Myocyte (in vitro differentiated cells): ENCODE measurements around the gene UGT1A7. TPM values are rescaled to one million over a fixed set of nuclear protein-coding genes. Genes with fewer than 3 reads are reported as not detected.
"Not testable (repeated sequence)": the region's sequence is repeated elsewhere in the genome, so short reads cannot be mapped to it uniquely, and the experiment has no call there.

Source experiments
- DNase-seq: peaks from one replicate; pipeline ENCODE4 v3.0.0-alpha.2; 2012; ENCODE audit warnings: low read depth
- total RNA-seq: library from RNA; depleted of rRNA; stranded (reverse); fragments of >200 nt; gene quantifications from 2 replicates; pipeline ENCODE4 v1.2.3, GENCODE V29; 2014

UGT1A7 gene
- total RNA-seq, 1 donor from 2014 or later = not detected

DNA sequence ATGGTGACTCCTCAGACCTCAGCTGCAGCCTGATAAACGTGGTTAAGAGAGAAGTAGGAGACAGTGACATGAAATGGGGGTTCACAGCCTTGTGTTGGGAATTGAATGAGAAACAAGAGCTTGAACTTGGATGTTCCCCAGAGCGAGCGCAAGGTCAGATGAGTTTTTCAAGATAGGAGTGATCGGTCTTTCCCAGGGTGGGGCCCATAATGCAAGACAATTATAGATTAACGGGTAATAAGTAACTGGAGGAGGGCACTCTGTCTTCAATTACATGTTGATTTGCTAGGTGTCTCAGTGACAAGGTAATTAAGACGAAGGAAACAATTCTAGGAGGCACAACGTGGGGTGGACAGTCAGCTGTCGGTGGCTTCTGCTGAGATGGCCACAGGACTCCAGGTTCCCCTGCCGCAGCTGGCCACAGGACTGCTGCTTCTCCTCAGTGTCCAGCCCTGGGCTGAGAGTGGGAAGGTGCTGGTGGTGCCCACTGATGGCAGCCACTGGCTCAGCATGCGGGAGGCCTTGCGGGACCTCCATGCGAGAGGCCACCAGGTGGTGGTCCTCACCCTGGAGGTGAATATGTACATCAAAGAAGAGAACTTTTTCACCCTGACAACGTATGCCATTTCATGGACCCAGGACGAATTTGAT, 31.0 kb downstream of the UGT1A7 start, which contains the start of gene UGT1A5:
TSS of gene UGT1A5 (plus strand) at position 297 of the 651 bp plus-strand sequence. CDS start at position 382, 85 bp downstream.
- no peak for DNase-seq

DNA sequence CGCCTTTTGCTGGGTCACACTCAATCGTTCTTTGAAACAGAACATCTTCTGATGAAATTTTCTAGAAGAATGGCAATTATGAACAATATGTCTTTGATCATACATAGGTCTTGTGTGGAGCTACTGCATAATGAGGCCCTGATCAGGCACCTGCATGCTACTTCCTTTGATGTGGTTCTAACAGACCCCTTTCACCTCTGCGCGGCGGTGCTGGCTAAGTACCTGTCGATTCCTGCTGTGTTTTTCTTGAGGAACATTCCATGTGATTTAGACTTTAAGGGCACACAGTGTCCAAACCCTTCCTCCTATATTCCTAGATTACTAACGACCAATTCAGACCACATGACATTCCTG, 31.5 kb downstream of the UGT1A7 start:
- no peak for DNase-seq

DNA sequence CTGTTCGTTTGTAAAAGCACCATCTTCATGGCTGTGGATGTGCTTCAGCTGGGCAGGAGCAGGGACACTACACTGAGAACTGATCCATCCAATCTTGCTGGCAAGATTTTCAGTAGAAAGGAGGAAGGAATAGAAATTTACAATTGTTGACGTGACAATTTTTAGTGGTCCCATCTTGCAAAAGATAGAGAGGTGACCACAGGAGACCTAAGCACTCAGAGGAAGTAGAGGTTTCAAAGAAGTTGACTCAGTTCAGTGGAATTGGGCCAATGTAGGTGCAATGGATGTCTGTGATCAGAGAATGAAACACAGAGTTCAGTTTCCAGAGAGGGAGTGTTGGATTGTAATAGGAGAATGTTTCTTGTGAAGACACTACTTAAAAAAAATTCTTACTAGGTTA, 32.4 kb downstream of the UGT1A7 start:
- DNase-seq = no peak

DNA sequence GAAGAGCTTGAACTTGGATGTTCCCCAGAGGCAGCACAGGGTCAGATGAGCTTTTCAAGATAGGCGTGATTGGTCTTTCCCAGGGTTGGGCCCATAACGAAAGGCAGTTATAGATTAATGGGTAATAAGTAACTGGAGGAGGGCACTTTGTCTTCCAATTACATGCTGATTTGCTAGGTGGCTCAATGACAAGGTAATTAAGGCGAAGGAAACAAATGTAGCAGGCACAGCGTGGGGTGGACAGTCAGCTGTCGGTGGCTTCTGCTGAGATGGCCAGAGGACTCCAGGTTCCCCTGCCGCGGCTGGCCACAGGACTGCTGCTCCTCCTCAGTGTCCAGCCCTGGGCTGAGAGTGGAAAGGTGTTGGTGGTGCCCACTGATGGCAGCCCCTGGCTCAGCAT, 36.9 kb downstream of the UGT1A7 start, which contains the start of gene UGT1A4:
TSS of gene UGT1A4 (plus strand) at position 185 of the 400 bp plus-strand sequence. CDS start at position 270, 85 bp downstream.
- DNase-seq = no peak

DNA sequence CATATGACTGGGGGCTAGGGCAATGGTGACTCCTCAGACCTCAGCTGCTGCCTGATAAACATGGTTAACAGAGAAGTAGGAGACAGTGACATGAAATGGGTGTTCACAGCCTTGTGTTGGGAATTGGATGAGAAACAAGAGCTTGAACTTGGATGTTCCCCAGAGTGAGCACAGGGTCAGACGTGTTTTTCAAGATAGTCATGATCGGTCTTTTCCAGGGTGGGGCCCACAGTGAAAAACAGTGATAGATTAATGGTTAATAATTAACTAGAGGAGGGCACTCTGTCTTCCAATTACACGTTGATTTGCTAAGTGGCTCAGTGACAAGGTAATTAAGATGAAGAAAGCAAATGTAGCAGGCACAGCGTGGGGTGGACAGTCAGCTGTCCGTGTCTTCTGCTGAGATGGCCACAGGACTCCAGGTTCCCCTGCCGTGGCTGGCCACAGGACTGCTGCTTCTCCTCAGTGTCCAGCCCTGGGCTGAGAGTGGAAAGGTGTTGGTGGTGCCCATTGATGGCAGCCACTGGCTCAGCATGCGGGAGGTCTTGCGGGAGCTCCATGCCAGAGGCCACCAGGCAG, 47.1 kb downstream of the UGT1A7 start, which contains the start of gene UGT1A3:
TSS of gene UGT1A3 (plus strand) at position 320 of the 579 bp plus-strand sequence. CDS start at position 405, 85 bp downstream.
- no peak for DNase-seq

DNA sequence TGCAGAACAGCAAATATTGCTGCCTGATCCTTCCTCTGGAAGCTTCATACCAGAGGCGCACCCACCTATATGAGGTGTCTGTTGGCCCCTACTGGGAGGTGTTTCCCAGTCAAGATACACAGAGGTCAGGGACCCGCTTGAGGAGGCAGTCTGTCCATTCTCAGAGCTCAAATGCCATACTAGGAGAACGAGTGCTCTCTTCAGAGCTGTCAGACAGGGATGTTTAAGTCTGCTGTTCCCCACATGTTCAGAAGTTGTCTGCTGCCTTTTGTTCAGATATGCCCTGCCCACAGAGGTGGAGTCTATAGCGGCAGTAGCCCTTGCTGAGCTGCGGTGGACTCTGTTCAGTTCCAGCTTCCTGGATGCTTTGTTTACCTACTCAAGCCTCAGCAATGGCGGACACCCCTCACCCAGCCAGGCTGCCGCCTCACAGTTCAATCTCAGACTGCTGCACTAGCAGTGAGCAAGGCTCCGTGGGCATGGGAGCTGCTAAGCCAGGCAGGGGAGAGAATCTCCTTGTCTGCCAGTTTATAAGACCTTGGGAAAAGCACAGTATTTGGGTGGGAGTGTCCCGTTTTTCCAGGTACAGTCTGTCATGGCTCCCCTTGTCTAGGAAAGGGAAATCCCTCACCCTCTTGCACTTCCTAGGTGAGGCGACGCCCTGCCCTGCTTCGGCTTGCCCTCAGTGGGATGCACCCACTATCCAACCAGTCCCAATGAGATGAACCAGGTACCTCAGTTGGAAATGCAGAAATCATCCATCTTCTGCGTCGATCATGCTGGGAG, 55.4 kb downstream of the UGT1A7 start:
- not testable (repeated sequence) for DNase-seq

DNA sequence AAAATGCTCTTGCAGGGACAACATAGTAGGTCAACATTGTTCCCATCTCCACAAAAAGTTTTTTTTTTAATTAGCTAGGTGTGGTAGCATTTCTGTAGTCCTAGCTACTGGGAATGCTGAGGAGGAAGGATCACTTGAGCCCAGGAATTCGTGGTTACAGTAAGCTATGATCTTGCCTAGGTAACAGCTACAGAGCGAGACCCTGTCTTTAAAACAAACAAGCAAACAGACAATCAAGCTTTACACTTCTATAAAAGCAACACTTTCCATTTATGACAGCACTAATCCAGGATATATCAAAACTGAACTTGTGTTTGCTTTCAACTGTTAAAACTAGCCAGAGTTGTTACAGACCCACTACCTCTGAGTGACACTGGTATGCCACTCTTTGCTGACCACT, 59.2 kb downstream of the UGT1A7 start:
- no peak for DNase-seq

DNA sequence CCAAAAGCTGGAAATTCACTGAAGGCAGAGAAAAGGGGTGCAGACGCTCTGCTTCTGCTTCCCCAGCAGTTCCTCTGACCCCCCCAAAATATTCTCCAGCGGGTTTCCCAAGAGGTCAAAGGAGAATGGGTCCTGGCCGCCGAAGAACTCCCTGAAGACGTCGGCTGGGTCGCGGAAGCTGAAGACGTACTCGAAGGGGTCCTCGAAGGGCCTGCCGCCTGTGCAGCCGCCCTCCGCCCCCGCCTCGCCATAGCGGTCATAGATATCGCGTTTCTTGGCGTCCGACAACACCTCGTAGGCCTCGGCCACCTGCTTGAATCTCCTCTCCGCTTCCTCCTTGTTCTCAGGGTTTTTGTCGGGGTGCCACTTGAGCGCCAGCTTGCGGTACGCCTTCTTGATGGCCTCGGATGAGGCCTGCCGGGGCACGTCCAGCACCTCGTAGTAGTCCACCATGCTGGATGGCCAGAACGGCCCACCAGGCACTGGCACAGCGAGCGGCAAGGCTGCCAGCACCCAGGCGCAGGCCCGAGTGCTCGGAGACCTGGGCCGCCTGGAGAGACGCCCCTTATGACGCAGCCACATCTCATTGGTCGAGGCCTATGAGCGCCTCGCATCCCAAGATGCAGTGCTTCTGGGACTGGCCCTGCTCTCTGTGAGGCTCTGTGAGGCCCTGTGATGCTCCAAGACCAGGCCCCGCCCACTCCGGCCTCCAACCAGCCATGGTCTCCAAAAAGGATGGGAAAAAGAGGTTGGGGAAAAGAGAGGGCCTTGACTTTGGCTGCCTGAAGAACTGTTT, 62.0 kb downstream of the UGT1A7 start:
- no peak for DNase-seq

DNA sequence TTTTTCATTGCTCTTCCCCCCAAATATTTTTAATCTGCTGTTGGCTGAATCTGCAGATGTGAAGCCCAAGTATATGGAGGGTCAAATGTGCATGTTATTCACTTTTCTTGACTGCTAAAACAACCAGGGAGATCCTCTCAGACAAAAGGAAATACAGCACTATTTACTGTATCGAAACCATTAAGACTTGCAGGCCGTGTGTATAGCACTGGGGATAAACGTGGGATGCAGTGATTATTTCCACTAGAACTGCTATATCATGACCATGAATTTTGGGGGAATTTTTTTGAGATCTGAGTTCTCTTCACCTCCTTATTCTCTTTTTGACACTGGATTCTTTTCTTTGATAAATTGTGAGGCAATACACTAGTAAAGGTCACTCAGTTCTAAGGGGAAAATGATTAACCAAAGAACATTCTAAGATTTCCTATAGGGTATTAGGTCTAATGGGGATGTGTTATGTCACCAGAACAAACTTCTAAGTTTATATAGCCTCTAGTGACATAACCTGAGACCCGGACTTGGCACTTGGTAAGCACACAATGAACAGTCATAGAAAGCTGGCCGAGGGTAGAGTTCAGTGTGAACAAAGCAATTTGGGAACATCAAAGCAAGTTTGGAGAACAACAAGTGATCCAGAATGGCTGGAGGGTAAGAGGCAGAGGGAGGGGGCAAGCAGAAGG, 63.5 kb downstream of the UGT1A7 start:
- no peak for DNase-seq

DNA sequence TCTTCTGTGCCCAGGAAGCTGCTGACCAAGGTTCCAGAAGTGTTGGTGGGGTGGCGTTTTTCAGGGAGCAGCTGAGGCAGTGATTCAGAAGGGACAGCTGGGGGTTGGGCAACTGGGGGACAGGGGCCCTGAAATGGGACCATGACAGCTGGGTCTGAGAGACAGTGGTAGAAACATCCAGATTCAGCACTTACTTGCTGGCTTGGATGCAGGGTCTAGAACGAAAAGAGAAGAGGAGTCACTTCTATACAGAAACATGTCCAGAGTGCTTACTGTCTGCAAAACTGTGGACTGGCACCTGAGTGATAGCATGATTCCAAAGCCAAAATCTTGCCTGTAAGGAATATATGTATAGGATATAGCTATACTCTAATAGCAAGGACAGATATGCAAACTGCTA, 64.1 kb downstream of the UGT1A7 start:
- DNase-seq = not testable (repeated sequence)

DNA sequence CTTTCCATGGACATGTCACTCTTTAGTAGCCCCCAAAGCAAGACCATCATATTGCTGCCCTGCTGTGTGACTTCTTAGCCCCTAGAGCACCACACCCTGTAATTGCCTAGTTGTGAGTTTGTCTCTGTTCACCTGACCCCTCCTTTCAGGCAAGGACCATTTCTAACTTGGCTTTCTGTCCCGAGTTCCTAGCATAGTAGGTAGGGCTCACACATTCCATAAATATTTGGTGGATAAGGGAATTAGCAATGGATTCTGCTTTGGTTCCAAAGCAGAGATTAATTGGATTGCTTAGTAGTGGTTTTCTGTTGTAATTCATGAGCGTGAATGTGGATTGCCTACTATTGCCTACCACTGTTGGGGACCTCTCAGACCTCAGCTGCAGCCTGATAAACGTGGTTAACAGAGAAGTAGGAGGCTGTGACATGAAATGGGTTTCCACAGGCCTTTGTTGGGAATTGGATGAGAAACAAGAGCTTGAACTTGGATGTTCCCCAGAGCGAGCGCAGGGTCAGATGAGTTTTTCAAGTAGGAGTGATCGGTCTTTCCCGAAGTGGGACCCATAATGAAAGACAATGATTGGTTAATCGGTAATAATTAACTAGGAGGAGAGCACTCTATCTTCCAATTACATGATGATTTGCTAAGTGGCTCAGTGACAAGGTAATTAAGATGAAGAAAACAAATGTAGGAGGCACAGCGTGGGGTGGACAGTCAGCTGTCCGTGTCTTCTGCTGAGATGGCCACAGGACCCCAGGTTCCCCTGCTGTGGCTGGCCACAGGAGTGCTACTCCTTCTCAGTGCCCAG, 65.0 kb downstream of the UGT1A7 start:
- DNase-seq = no peak

DNA sequence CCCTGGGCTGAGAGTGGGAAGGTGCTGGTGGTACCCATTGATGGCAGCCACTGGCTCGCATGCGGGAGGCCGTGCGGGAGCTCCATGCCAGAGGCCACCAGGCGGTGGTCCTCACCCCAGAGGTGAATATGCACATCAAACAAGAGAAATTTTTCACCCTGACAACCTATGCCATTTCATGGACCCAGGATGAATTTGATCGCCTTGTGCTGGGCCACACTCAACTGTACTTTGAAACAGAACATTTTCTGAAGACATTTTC, 65.5 kb downstream of the UGT1A7 start:
- no peak for DNase-seq

DNA sequence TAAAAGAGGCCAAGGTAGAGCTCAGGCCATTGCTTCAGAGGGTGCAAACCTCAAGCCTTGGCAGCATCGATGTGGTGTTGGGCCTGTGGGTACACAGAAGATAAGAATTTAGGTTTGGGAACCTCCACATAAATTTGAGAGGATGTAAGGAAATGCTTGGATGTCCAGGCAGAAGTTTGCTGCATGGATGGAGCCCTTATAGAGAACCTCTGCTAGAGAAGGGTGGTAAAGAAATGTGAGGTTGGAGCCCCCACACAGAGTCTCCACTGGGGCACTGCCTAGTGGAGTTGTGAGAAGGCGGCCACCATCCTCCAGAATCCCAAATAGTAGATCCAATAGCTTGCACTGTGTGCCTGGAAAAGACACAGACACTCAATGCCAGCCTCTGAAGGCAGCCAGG, 69.0 kb downstream of the UGT1A7 start:
- not testable (repeated sequence) for DNase-seq

DNA sequence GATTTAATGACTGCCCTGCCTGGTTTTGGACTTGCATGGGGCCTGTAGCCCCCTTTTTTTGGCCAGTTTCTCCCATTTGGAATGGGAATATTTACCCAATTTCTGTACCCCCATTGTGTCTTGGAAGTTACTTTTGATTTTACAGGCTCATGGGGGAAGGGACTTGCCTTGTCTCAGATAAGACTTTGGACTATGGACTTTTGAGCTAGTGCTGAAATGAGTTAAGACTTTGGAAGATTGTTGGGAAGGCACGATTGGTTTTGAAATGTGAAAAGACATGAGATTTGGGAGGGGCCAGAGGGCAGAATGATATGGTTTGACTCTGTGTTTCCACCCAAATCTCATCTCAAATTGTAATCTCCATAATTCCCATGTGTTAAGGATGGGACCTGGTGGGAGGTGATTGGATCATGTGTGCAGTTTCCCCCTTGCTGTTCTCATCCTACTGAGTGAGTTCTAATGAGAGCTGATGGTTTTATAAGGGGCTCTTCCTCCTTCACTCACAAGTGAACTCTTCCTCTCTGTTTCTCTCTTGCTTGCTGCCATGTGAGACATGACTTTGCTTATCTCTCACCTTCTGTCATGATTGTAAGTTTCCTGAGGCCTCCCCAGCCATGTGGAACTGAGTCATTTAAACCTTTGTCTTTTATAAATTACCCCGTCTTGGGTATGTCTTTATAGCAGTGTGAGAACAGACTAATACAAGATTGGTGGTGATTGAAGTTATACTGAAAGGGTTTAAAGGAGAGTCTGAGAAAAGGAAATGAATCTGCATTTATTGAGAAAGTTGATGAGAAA, 69.7 kb downstream of the UGT1A7 start:
- DNase-seq = not testable (repeated sequence)

DNA sequence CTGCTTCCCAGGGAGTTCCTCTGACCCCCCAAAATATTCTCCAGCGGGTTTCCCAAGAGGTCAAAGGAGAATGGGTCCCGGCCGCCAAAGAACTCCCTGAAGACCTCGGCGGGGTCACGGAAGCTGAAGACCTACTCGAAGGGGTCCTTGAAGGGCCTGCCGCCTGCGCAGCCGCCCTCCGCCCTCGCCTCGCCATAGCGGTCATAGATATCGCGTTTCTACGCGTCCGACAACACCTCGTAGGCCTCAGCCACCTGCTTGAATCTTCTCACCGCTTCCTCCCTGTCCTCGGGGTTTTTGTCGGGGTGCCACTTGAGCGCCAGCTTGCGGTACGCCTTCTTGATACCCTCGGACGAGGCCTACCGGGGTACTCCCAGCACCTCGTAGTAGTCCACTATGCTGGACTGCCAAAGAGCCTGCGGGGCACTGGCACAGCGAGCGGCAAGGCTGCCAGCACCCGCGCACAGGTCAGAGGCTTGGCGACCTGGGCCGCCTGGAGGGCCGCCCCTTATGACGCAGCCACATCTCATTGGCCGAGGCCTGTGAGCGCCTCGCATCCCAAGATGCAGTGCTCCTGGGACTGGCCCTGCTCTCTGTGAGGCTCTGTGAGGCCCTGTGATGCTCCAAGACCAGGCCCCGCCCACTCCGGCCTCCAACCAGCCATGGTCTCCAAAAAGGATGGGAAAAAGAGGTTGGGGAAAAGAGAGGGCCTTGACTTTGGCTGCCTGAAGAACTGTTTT, 73.3 kb downstream of the UGT1A7 start:
- DNase-seq = no peak

DNA sequence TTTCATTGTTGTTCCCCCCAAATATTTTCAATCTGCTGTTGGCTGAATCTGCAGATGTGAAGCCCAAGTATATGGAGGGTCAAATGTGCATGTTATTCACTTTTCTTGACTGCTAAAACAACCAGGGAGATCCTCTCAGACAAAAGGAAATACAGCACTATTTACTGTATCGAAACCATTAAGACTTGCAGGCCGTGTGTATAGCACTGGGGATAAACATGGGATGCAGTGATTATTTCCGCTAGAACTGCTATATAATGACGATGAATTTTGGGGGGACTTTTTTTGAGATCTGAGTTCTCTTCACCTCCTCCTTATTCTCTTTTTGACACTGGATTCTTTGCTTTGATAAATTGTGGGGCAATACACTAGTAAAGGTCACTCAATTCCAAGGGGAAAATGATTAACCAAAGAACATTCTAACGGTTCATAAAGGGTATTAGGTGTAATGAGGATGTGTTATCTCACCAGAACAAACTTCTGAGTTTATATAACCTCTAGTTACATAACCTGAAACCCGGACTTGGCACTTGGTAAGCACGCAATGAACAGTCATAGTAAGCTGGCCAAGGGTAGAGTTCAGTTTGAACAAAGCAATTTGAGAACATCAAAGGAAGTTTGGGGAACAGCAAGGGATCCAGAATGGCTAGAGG, 74.9 kb downstream of the UGT1A7 start:
- no peak for DNase-seq

DNA sequence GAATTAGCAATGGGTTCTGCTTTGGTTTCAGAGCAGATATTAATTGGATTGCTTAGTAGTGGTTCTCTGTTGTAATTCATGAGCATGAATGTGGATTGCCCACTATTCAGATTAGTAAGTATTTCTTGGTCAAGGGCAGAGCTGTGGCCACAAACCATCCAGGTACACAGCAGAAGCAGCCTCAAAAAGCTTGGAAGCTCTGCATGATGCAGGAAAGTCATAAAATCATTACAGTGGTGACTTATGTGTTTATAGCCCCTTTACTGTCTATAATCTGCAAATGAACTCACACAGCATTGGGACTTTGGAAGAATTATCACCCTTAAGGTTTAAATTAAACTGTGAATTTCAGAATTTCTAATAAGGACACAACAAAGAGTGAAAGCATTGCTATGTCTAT, 76.4 kb downstream of the UGT1A7 start:
- no peak for DNase-seq

DNA sequence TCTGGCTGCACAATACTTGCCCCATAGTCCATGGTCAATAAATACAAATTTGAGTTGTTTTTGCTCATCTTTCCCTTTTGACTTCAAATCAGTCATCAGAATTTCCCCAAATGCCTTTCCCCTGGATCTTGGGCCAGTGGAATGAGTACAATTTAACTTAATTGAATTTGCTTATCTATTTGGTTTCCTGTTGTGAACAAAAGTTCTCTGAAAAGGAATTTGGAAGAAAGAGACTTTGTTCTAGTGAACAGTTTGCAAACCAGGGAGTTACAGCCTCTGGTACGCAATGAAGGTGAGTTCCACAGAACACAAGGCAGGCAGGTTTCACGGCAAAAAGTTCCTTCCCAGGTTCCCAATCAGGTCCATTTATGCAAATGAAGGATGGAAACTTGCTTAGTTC, 77.1 kb downstream of the UGT1A7 start:
- no peak for DNase-seq
